IMR-90 (cell line): ENCODE results near the gene ANKHD1. TPM values are rescaled to one million over a fixed set of nuclear protein-coding genes. Genes with fewer than 3 reads are reported as not detected.

ENCODE experiments used
- ATAC-seq: fragments of 200-7000 bp; cut with Tn5 transposase; 2 replicates; pipeline ENCODE4 v1.9.1; 2020; ENCODE audit warnings: low read depth, mild to moderate bottlenecking, moderate library complexity
- BruUV-seq: library from RNA; stranded (reverse); fragments of 400-500 nt; replicated peaks from 2 replicates; lab custom pipeline; 2021; lab: Mats Ljungman, UMichigan
- CTCF ChIA-PET: fragments of 300-600 bp; formaldehyde crosslinking; extraction: SDS; loops from one replicate; lab custom pipeline; 2021; ENCODE audit warnings: antibody characterized with exemption; lab: Yijun Ruan, JAX
- POLR2A ChIA-PET: fragments of 300-600 bp; sonication (Branson Sonifier 250); formaldehyde crosslinking; loops from one replicate; lab custom pipeline; 2022; ENCODE audit warnings: antibody characterized with exemption; ENCODE audit not compliant: unreplicated experiment; lab: Charles Lee
- DNase-seq: peaks from one replicate; pipeline ENCODE4 v3.0.0; 2013
- H2AFZ ChIP-seq: replicated peaks from 2 replicates; pipeline ENCODE3; 2013; ENCODE audit warnings: low read length, mild to moderate bottlenecking; ENCODE audit not compliant: poor library complexity
- H2AK5ac ChIP-seq: 2 replicates; pipeline ENCODE4 v1.6.1; 2013; ENCODE audit warnings: low read depth, low read length, inconsistent platforms
- H2AK9ac ChIP-seq: replicated peaks from 2 replicates; pipeline ENCODE3; 2013; ENCODE audit warnings: mild to moderate bottlenecking, low read depth, low read length, moderate library complexity; ENCODE audit not compliant: poor library complexity
- H2BK120ac ChIP-seq: 2 replicates; pipeline ENCODE4 v1.6.1; 2013; ENCODE audit warnings: low read depth, low read length, inconsistent platforms
- H2BK15ac ChIP-seq: 3 replicates; pipeline ENCODE4 v1.6.1; 2013; ENCODE audit warnings: low read depth, low read length, inconsistent platforms
- H2BK20ac ChIP-seq: 2 replicates; pipeline ENCODE4 v1.6.1; 2013; ENCODE audit warnings: low read depth, mild to moderate bottlenecking, inconsistent platforms, low read length, moderate library complexity
- H2BK5ac ChIP-seq: 2 replicates; pipeline ENCODE4 v1.6.1; 2013; ENCODE audit warnings: mild to moderate bottlenecking, low read depth, low read length, inconsistent platforms; ENCODE audit not compliant: poor library complexity, severe bottlenecking
- H3K14ac ChIP-seq: replicated peaks from 2 replicates; pipeline ENCODE4 v1.6.1; 2013; ENCODE audit warnings: low read depth, low read length, inconsistent platforms
- H3K18ac ChIP-seq: 2 replicates; pipeline ENCODE4 v1.6.1; 2013; ENCODE audit warnings: low read depth, low read length, control low read depth
- H3K23ac ChIP-seq: 2 replicates; pipeline ENCODE4 v1.6.1; 2013; ENCODE audit warnings: low read depth, low read length, inconsistent platforms
- H3K27ac ChIP-seq: 2 replicates; pipeline ENCODE4 v1.5.1; 2013; ENCODE audit warnings: mild to moderate bottlenecking, control low read depth, low read length; ENCODE audit not compliant: insufficient read depth
- H3K27me3 ChIP-seq: 2 replicates; pipeline ENCODE4 v1.6.1; 2013; ENCODE audit warnings: low read length; ENCODE audit not compliant: control insufficient read depth, insufficient read depth
- H3K36me3 ChIP-seq: 2 replicates; pipeline ENCODE4 v1.6.1; 2013; ENCODE audit warnings: low read length, mixed read lengths; ENCODE audit not compliant: control insufficient read depth, insufficient read depth
- H3K4ac ChIP-seq: 2 replicates; pipeline ENCODE4 v1.6.1; 2013; ENCODE audit warnings: low read depth, low read length, inconsistent platforms
- H3K4me1 ChIP-seq: 2 replicates; pipeline ENCODE4 v1.6.1; 2013; ENCODE audit warnings: low read length, mixed read lengths; ENCODE audit not compliant: control insufficient read depth, insufficient read depth
- H3K4me2 ChIP-seq: 2 replicates; pipeline ENCODE4 v1.6.1; 2013; ENCODE audit warnings: low read depth, mild to moderate bottlenecking, control low read depth, low read length, moderate library complexity
- H3K4me3 ChIP-seq: 2 replicates; pipeline ENCODE4 v1.5.1; 2013; ENCODE audit warnings: low read depth, mild to moderate bottlenecking, control low read depth, low read length, moderate library complexity; ENCODE audit not compliant: insufficient read depth
- H3K56ac ChIP-seq: 2 replicates; pipeline ENCODE4 v1.6.1; 2013; ENCODE audit warnings: low read length, inconsistent platforms; ENCODE audit not compliant: insufficient read depth; ENCODE audit errors: extremely low read depth
- H3K79me1 ChIP-seq, 2 experiments: 2 replicates each; pipeline ENCODE4 v1.6.1; 2013; ENCODE audit warnings: low read length in 2 of 2, inconsistent platforms in 1 of 2, low read depth in 1 of 2
- H3K9ac ChIP-seq: 2 replicates; pipeline ENCODE4 v1.6.1; 2013; ENCODE audit warnings: low read depth, low read length, control low read depth
- H3K9me1 ChIP-seq: 2 replicates; pipeline ENCODE4 v1.6.1; 2013; ENCODE audit warnings: low read length, inconsistent platforms; ENCODE audit not compliant: insufficient read depth
- H3K9me3 ChIP-seq: 2 replicates; pipeline ENCODE4 v1.6.1; 2013; ENCODE audit warnings: low read length; ENCODE audit not compliant: control insufficient read depth, insufficient read depth
- H4K20me1 ChIP-seq: 2 replicates; pipeline ENCODE4 v1.6.1; 2013; ENCODE audit warnings: low read length, inconsistent platforms; ENCODE audit not compliant: insufficient read depth
- H4K5ac ChIP-seq: 2 replicates; pipeline ENCODE4 v1.6.1; 2013; ENCODE audit warnings: mild to moderate bottlenecking, low read depth, low read length, control low read depth
- H4K8ac ChIP-seq, 2 experiments: 2 replicates each; pipeline ENCODE4 v1.6.1; 2013; ENCODE audit warnings: low read depth in 2 of 2, low read length in 2 of 2, control low read depth in 1 of 2, inconsistent platforms in 1 of 2
- H4K91ac ChIP-seq: 2 replicates; pipeline ENCODE4 v1.6.1; 2013; ENCODE audit warnings: low read depth, low read length, inconsistent platforms; ENCODE audit not compliant: insufficient read depth
- BHLHE40 ChIP-seq: fragments of 150-350 bp; IDR thresholded peaks from 2 replicates; pipeline ENCODE4 v1.6.1; 2016; ENCODE audit warnings: mild to moderate bottlenecking, low read depth, low read length
- CTCF ChIP-seq: conservative IDR thresholded peaks from 2 replicates; pipeline ENCODE4 v1.5.1; 2012; ENCODE audit warnings: mild to moderate bottlenecking, low read depth, low read length, improper control_type of control experiment
- ELK1 ChIP-seq: fragments of 150-350 bp; IDR thresholded peaks from 2 replicates; pipeline ENCODE4 v1.6.1; 2016; ENCODE audit warnings: low read depth, mild to moderate bottlenecking, low read length, moderate library complexity, borderline replicate concordance
- FOS ChIP-seq: fragments of 150-350 bp; IDR thresholded peaks from 2 replicates; pipeline ENCODE4 v1.6.1; 2016; ENCODE audit warnings: low read depth, low read length
- MAFK ChIP-seq: IDR thresholded peaks from 2 replicates; pipeline ENCODE4 v1.6.1; 2012; ENCODE audit warnings: low read depth, low read length, improper control_type of control experiment
- MAZ ChIP-seq: IDR thresholded peaks from 2 replicates; pipeline ENCODE4 v1.6.1; 2012; ENCODE audit warnings: low read depth, mild to moderate bottlenecking, low read length, improper control_type of control experiment, moderate library complexity, borderline replicate concordance
- MXI1 ChIP-seq: IDR thresholded peaks from 2 replicates; pipeline ENCODE4 v1.6.1; 2012; ENCODE audit warnings: low read depth, mild to moderate bottlenecking, low read length, moderate library complexity, borderline replicate concordance
- POLR2A ChIP-seq: IDR thresholded peaks from 2 replicates; pipeline ENCODE4 v1.6.1; 2012; ENCODE audit warnings: mild to moderate bottlenecking, low read depth, low read length
- RAD21 ChIP-seq: IDR thresholded peaks from 2 replicates; pipeline ENCODE4 v1.6.1; 2012; ENCODE audit warnings: low read length, improper control_type of control experiment
- RCOR1 ChIP-seq: IDR thresholded peaks from 2 replicates; pipeline ENCODE4 v1.6.1; 2012; ENCODE audit warnings: mild to moderate bottlenecking, low read length, improper control_type of control experiment; ENCODE audit not compliant: insufficient replicate concordance
- SMC3 ChIP-seq: fragments of 150-350 bp; IDR thresholded peaks from 2 replicates; pipeline ENCODE4 v1.6.1; 2016; ENCODE audit warnings: low read depth, mild to moderate bottlenecking, antibody characterized with exemption, low read length, moderate library complexity
- USF2 ChIP-seq: fragments of 150-350 bp; IDR thresholded peaks from 2 replicates; pipeline ENCODE4 v1.6.1; 2017; ENCODE audit warnings: mild to moderate bottlenecking, antibody characterized with exemption, low read length, low read depth
- WGBS, 2 experiments: methylation state at CpG; one replicate each; pipeline versions ENCODE4 v1.1.5 to v1.1.7; 2013; ENCODE audit warnings: missing lambda C conversion rate in 2 of 2; ENCODE audit not compliant: insufficient read length in 1 of 2; ENCODE audit errors: extremely low coverage in 2 of 2; 5-methylcytosine and 5-hydroxymethylcytosine counted together
- dilution Hi-C: fragments of 300-500 bp; cut with HindIII; formaldehyde crosslinking; loops from one replicate; pipeline ENCODE4 v1.14.3; 2018; ENCODE audit warnings: low sequenced_read_pairs; ENCODE audit not compliant: unreplicated experiment
- in situ Hi-C: fragments of 300-500 bp; cut with MboI; formaldehyde crosslinking; loops from 3 replicates; pipeline ENCODE4 v1.14.3; 2019; ENCODE audit warnings: low sequenced_read_pairs, inconsistent platforms, mixed read lengths
- intact Hi-C: fragments of 100-400 bp; cut with micrococcal nuclease; formaldehyde crosslinking; loops from 2 replicates; pipeline ENCODE4 v1.10.0; 2022
- polyA plus RNA-seq, 3 experiments: library from polyadenylated mRNA; depleted of rRNA; stranded (reverse); fragments of >200 nt; gene quantifications; 2 replicates each; pipeline ENCODE4 v1.2.3, GENCODE V29; 2012; ENCODE audit warnings: low replicate concordance in 1 of 3
- total RNA-seq: library from RNA; depleted of rRNA; stranded (reverse); fragments of >200 nt; gene quantifications from 2 replicates; pipeline ENCODE4 v1.2.3, GENCODE V29; 2012

The ANKHD1 gene
- total and polyA plus RNA-seq, 2 of the 4 experiments (the other 2 are of a cell fraction), result 32.1 to 36.7 TPM

GRCh38 chr5:140420665-140421361 is 19.2 kb downstream of the ANKHD1 start:
- ChIA-PET CTCF (interaction anchor here (1.0 to 2.1 kb wide), 2 partner anchors 9 to 45 kb away, joined by 4 to 7 read pairs; no protein-coding TSS in a partner anchor), POLR2A (no interaction called here)

More at GRCh38 chr5:140420665-140421361, 19.2 kb downstream of the ANKHD1 start:
- no peaks in the 10 kb centered on the region for H3K36me3 ChIP-seq
- ATAC-seq (no peak), DNase-seq (no peak)
- dilution Hi-C loops, result no loop called here
- H2AFZ ChIP-seq, result no peak overlapping the region
- H3K9ac ChIP-seq, result no peak overlapping the region
- no peak overlapping the region for H3K4me2 ChIP-seq
- TF ChIP-seq USF2, result no peak
- no peak for TF ChIP-seq MXI1
- TF ChIP-seq ELK1, result no peak
- no peak for TF ChIP-seq MAZ
- TF ChIP-seq MAFK, result no peak
- TF ChIP-seq POLR2A, result no peak
- no peak for TF ChIP-seq BHLHE40
- TF ChIP-seq FOS, result no peak
- TF ChIP-seq RAD21, result no peak
- no peak for TF ChIP-seq SMC3
- no peak for TF ChIP-seq RCOR1
- TF ChIP-seq CTCF, result no peak
- no TSS peak for BruUV-seq
- no peak overlapping the region for H4K5ac ChIP-seq
- no peak overlapping the region for H4K91ac ChIP-seq
- intact Hi-C loops, result no loop called here
- no peak overlapping the region for H2BK120ac ChIP-seq
- no peaks in the 10 kb centered on the region for H3K27me3 ChIP-seq
- H4K8ac ChIP-seq, result no peak overlapping the region
- H3K56ac ChIP-seq, result no peak overlapping the region
- H2AK9ac ChIP-seq, result no peak overlapping the region
- no peak overlapping the region for H2BK15ac ChIP-seq
- H3K18ac ChIP-seq, result no peak overlapping the region
- no peak overlapping the region for H3K27ac ChIP-seq
- H3K4me1 ChIP-seq, result no peaks in the 10 kb centered on the region
- H3K23ac ChIP-seq, result no peak overlapping the region
- H3K79me1 ChIP-seq, result peaks cover 20 to 62% of the 10 kb centered on the region in 2 experiments
- H3K4me3 ChIP-seq, result no peak overlapping the region
- no peak overlapping the region for H3K14ac ChIP-seq
- H2AK5ac ChIP-seq, result no peak overlapping the region
- no peak overlapping the region for H3K4ac ChIP-seq
- no peak overlapping the region for H2BK5ac ChIP-seq
- 0 out of 2 replicates have a peak, but pooled peaks cover 3% of the 10 kb centered on the region for H3K9me1 ChIP-seq
- H3K9me3 ChIP-seq, result no peaks in the 10 kb centered on the region
- peaks cover 28% of the 10 kb centered on the region for H4K20me1 ChIP-seq
- no peak overlapping the region for H2BK20ac ChIP-seq
- no CpG with 5 or more reads among the region's 5 CpGs for WGBS, 2 experiments
- in situ Hi-C loops, result no loop called here
